Fibroblast of skin of left biceps (primary cell): ENCODE measurements around the gene TRMT11.
A peak's percentile ranks its signal among the peaks of the same experiment; 100 is the strongest.
"Not testable (repeated sequence)": the region's sequence is repeated elsewhere in the genome, so short reads cannot be mapped to it uniquely, and the experiment has no call there.

Source experiments
- DNase-seq, 2 experiments: peaks; one replicate each; pipeline ENCODE4 v3.0.0-alpha.2; 2013; ENCODE audit warnings: low read depth in 2 of 2

The TRMT11 gene

GRCh38 chr6:126041516-126041915 is 55.2 kb downstream of the TRMT11 start:
- no peak for DNase-seq

- DNase-seq = no peak
Observed at GRCh38 chr6:126042001-126042419, 55.7 kb downstream of the TRMT11 start.

- DNase-seq = no peak
Observed at GRCh38 chr6:126047648-126048047, 61.3 kb downstream of the TRMT11 start.

- DNase-seq = no peak
Observed at GRCh38 chr6:126048635-126049034, 62.3 kb downstream of the TRMT11 start.

DNA sequence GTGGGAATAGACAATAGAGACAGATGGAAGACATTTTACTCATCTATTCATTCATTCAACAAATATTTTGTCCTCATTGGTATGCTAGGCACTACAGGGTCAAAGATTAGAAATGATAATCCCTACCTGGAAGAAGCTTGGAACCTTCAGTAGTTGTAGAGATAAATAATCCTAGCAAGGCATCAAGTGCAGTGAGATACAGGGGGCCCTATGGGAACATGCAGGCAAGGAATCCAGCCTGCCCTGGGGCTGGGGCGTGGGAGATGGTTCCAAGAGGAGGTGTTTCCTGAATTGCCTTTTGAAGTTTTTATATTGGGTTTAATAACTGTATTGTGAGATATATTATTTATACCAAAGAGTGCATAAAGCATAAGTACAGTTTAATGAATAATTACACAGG is 64.5 kb downstream of the TRMT11 start:
- no peak for DNase-seq

- DNase-seq = no peak
Observed at GRCh38 chr6:126051791-126052190, 65.5 kb downstream of the TRMT11 start.

DNA sequence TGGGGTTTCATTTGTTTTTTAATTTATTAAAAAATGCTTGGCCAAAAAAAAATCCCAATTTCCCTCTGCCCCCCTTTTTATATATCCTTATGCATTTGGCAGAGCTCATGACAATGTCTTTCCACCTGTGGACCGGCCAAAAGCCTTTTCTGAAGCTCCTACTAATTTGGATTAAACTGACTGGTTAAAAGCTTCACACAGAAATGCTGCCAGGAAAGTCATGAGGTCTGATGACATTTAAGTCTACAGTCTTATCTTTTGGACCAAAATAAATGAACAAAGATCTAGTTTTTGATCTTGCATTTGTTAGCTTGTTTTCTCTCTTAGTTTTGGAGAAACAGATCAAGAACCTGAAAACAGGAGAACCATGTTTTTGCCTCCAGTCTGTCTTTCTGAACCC is 66.1 kb downstream of the TRMT11 start:
- DNase-seq = no peak

DNA sequence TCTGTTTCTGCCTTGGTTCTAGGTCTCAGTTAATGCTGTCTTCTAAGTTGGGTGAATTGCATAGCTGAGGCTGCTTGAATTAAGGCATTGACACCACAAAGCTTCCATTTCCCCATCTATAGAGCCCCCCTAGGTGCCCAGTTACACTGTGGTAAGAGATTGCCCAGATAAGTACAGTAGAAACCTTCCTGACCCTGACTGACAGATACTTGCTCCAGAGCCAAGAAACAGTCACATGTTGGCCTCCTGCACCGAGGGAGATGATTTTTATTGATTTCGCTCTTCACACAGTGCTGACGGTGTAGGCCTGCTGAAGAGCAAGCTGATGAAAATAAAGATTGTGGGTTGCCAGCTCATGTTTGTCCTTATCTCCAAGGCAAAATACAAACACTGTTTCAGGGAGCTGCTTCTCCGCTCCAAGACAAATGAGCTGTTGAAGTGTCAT is 67.9 kb downstream of the TRMT11 start:
- no peak for DNase-seq

GRCh38 chr6:126054802-126055201 is 68.5 kb downstream of the TRMT11 start:
- DNase-seq = no peak

- no peak for DNase-seq
Observed at GRCh38 chr6:126055449-126055848, 69.1 kb downstream of the TRMT11 start.

DNA sequence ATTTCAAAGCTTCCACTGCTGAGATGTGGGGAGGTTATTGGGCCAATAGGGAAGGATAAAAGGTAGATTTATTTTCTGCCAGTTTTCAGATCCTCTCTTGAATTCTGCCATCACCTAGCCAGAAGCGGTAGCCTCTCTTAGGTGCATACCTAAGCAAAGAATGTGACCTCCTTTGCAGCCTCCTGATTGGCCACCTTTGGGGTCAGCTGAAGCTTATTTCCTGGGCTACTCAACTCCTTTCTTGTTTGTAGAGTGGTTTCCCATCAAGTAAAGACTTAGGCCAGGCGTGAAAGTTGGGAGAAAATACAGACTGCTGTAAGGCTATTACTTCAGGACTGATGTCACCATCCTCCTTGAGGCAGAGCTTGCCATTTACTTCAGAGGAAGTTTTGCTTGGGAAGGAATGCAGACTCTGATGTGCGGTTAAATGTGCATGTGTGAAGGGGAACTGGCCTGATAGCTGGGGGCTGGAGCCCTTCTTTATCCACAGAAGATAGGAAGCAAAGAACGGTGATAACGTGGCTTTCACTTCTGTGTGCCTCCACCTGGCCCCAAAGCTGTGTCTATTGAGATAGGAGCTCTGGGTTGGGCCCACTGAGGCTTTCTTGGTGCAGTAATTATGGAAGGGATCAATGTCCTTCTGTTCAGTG is 70.1 kb downstream of the TRMT11 start:
- no peak for DNase-seq

DNA sequence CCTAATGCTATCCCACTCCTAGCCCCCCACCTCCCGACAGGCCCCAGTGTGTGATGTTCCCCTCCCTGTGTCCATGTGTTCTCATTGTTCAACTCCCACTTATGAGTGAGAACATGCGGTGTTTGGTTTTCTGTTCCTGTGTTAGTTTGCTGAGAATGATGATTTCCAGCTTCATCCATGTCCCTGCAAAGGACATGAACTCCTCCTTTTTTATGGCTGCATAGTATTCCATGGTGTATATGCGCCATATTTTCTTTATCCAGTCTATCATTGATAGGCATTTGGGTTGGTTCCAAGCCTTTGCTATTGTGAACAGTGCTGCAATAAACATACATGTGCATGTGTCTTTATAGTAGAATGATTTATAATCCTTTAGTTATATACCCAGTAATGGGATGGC is 71.7 kb downstream of the TRMT11 start:
- not testable (repeated sequence) for DNase-seq

DNA sequence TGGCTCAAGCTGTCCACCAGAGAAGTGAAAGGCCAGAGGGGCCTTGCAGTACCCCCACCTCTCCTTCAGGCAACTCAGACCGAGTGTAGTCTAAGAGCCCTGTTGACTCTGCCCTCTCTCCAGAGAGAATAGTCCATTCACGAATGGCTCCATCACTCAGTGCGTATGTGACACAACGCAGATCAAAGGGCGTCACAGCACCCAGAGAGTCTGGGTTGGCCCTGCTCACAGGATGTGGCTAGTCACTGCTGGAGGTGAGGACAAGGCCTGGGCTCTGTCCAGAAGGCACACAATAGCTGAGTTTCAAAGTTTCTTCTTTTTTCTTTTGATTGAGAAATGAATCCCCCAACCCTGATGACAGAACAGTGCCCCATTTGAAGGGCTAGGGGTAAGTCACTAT is 74.1 kb downstream of the TRMT11 start:
- DNase-seq = no peak

DNA sequence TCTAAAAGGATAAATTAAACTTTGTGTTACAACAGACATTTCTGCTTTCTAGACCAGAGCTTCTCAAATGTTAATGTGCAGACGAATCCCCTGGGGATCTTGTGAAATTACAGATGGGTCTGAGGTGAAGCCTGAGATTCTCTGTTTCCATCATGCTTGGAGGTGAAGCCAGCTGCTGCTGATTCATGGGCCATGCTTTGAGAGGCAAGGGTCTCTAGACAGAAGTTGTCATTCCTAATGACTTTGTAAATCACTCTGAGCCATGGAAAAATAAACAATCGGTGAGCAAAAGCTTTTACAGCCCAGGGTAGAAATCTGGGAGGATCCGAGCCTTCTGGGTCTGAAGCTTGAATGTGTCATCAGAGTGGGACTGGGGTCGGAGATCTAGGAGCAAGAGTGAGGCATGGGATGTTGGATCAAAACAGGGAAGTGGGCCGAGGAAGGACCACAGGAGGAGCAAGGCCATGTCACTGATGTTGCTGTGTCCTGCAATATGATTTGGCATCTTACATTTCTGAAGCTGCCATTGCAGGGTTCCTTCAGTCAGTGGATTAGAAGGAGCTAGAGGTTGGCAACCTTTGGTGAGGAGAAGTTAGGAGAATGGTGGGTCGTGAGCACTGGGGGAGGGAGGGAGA is 77.3 kb downstream of the TRMT11 start:
- DNase-seq = peak in 1 of 2 experiments; percentile 55

DNA sequence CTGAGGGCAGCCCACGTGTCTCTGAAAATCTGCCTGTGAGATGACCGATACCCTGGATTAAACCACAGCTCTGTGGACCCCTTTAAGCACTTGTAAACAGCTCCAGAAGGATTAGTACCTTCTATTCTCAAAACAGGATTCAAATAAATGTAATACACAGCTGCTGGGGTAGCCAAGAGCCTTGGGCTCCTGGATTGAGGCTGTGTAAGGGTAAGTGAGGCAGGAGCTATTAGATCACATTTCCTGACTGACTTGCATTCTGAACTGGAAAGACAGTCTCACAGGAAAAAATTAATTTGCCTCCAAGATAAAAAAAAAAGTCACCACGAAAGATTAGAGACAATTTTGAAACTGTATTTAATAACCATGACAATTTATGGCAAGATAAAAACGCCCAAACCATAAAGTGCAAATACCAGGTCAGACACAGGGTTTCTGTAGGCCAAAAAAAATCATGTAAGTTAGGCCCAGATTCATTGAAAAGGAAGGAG is 78.0 kb downstream of the TRMT11 start:
- DNase-seq = no peak

GRCh38 chr6:126064748-126065401 is 78.5 kb downstream of the TRMT11 start:
- DNase-seq = no peak

DNA sequence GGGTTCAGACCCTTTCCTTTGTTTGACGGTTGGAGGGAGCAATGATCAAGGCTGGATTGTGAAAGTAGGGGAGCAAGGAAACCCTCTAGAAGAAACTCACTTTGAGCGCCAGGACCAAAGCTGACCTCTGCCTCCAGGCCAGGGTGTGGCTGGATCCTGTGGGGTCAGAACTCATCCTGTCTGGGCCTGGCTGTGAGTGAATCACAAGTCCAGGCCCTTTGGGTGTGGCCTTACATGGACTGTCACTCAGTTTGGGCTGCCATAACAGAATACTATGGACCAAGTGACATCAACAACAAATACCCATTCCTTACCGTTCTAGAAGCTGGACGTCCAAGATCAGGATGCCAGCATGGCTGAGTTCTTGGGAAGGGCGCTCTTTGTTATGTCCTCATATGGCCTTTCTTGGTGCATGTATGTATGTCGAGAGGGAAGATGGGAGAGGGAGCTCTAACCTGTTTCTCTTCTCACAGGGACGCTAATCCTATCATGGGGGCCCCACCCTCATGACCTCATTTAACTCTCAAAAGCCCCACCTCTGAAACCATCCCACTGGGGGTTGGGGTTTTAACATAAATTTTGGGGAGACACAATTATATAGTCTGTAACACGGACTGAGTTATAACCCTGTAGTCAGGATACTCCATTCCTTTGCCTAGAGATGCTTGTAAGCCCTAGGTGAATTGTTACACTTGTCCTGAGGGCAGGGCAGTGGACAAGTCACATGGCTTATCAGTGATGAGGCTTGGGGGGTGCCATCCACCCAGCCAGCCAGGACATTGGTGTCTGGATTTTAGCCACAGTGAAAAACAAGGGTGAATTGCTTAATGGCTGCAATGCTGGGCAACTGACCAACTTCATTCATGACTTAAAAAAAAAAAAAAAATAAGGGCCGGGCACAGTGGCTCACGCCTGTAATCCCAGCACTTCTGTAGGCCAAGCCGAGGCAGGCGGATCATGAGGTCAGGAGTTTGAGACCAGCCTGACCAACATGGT is 80.0 kb downstream of the TRMT11 start:
- no peak for DNase-seq

GRCh38 chr6:126067073-126067472 is 80.7 kb downstream of the TRMT11 start:
- no peak for DNase-seq

DNA sequence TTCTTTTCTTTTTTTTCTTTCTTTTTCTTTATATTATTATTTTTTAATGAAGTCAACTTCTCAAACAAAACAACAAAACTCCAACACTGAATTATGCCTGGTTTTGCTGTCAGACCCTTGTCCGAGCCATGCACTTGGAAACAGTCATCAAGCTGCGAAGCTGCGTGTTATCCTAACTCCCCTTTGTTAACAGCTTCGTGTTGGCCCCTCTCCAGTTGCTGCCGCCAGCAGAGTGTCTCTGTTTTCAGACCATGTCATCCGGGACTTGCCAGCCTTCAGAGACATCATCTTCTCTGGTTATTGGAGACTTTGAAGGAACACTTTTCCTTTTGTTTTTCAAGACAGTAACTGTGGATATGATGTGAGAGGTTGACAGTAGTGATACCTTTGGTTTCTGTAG is 83.1 kb downstream of the TRMT11 start:
- DNase-seq = no peak

- no peak for DNase-seq
Observed at GRCh38 chr6:126071000-126071647, 84.8 kb downstream of the TRMT11 start.

DNA sequence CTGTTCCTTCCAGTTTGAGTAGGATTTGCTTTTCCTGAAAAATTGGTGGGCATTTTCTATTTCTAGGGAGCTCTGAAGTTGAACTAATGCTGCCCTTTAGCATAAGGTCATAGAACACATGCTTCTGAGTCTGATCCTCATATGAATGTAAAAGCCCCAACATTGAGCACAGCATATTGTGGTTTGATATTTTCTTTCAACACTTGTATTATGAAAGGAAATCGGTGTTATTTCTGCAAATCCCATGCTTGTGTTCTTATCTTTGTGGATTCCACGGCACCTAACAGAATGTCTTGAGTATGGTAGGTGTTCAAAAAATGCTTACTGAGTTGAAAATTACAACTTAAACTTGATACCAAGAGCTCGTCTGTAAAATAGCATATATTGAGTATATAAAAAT is 85.8 kb downstream of the TRMT11 start:
- DNase-seq = no peak
